Measurements from ENCODE around the gene FIGLA. TPM values are rescaled to one million over a fixed set of nuclear protein-coding genes. Genes with fewer than 3 reads are reported as not detected.

Gene FIGLA
- polyA plus RNA-seq, 12 donors: not detected

DNA sequence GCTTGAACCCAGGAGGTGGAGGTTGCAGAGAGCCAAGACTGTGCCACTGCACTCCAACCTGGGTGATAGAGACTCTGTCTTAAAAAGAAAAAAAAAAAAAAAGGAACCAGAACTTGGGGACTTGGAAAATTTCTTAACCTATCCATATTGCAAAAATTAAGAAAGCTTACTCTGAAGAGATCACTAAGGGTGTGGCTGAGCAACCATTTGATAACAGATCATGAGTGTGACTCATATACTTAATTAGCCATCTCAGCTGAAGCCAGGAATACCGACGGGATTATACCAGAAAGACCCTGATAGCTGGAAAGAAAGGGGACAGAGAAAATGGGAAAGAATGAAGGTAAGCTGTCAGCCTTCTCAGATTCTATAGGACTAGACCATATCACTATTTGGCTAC is 15.3 kb downstream of the FIGLA start:
- no peak for DNase-seq

DNA sequence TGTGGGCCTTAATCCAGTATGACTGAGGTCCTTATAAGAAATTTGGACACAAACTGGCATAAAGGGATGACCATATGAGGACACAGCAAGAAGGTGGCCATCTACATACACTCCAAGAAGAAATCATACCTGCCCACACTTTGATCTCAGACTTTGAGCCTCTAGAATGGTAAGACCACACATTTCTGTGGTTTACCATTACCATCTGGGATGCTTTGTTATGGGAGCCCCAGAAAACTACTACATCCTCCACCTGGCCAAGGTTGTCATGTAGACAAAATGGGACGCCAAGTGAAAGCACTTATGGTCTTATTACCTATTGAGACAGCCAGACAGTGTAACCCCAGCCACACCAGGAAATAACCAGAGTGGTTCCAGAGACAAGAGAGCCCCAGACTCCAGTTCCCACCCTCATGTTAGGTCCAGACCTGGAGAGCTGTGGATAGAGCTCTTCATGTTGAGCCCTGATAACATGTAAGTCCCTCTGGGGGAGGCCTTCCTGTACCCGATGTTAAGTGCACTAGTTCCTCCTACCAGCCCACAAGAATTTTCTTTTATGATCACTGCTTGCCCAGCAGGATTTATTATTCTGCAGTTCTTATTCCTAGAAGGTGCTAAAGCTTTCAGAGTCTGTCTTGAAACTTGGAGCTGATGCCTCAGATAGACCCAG is 17.8 kb downstream of the FIGLA start:
- DNase-seq: no peak

DNA sequence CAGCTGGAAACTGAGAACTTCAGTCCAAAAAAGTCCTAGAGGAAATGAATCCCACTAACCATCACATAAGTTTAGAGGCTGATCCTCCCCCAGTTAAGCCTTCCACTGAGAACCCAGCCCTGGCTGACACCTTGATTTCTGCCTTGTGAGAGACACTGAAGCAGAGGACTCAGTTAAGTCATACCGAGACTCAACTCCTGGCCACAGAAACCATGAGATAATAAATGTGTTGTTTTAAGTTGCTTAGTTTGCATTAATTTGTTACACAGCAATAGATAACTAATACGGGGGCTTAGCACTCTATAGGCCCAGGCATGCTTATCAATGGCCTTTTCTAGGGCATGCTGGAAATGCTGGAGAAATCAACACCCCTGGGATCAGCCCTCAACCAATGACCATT is 19.0 kb downstream of the FIGLA start:
- DNase-seq: no peak

DNA sequence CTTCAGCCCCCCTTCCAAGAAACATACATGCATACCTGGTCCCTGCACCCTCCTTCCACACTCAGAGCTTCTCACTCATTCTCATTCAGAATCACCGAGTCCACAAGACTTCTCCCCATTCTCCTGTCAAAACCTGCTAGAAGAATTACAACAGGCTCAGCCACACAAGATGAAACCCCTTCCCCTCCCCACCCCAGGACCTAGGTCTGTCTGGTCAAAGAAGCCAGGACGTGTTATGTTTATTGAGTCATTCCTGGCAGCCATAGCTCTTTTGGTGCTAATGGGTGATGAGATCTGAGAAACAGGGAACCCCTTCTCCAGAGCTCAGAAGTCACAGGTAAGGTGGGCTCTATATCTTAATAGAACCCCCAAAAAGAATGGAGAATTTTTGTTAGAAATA is 21.0 kb downstream of the FIGLA start:
- DNase-seq: no peak

DNA sequence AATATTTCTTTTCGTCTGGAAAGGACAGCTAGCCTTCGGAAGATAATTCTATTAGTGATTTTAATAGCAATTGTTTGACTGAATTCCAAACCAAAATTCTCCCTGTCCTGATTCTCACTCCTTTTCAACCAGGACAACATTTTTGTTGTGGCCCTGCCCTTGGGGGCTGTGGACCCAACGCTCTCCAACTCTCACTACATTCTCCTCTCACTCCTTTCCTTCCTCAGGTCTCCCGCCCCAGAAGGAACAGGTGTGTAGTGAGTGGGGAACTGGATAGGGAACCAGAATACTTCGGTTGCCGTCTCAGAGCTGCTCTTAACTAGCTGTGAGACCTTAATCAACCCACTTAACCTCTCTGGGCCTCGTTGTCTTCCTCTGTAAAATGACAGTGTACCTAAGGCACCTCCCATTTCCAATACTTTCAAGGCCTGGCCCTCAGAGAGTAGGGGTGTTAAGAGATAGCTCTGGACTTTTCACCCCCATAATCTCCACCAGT is 21.8 kb downstream of the FIGLA start:
- DNase-seq: no peak

DNA sequence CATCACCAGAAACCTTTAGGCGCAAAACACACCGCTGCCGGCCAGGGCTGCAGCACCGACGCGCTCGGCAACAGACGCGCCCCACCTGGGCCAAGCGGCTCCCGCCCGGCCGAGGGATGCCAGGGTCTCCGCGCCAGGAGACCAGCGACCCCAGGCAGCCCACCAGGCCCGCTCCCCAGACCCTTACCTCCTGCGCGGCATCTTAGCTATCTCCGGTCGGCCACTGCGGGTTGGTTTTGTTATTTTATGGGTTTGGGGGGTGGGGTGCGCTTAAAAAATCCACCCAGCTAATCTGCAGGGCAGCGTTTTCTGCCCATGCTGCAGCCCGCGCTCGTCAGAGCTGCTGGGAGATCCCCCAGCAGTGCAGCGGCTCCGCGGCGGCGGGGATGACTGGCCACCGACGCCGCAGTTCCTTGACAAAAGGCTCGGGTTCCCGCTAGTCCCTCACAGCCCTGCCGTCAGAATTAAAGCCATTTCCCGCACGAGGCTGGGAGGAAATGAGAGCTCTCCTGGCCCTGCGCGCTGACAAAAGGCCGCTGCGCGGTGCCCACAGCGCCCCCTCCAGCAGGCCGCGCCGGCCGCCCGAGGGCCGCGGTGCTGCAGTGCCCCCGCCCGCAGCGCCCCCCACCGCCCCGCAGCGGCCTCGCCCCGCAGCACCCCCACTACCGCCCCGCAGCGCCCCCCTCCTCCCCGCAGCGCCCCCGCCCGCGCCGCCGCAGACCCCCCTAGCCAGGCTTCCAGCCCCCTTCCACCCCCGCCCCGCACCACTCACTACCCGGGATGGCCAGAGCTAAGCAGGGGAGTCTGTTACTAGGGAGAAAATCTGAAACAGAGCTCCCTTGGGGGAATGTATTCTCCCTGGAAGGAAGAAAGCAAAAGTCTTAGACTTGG is 22.5 kb downstream of the FIGLA start, which contains the start of gene ADD2:
Gene ADD2, minus strand, starts transcription at position 502 of the 891 bp plus-strand sequence. CDS start 61,792 bp downstream, outside the sequence.
- peak; percentile 39 for DNase-seq

DNA sequence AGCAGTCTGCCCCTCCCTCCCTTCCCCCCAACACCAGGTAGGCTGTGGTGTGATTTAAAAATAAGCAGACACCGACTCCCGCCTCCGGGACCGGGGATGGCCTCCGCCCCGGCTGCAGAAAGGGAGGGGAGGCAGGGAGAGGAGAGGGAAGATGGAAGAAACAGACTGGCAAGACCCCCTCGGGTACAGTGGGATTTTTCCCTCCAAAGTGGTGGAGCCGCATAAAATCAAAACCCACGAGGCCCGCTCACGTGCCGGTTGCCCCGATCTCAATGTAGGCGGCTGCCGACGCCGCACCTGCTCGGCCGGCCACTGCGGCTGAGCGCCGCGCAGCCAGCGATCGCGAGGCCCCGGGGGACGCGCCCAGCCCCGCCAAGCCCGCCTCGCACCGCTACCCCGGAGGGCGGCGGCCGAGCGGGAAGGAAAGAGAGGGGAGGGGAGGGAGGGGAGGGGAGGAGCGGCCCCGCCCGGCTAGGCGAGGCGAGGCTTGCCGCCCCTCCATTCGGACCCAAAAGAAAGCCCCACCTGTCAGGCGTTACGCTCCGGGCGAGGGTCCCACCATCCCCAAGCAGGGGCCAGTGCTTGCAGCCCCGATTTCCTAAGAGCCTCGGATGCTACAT is 23.3 kb downstream of the FIGLA start:
- DNase-seq: no peak

DNA sequence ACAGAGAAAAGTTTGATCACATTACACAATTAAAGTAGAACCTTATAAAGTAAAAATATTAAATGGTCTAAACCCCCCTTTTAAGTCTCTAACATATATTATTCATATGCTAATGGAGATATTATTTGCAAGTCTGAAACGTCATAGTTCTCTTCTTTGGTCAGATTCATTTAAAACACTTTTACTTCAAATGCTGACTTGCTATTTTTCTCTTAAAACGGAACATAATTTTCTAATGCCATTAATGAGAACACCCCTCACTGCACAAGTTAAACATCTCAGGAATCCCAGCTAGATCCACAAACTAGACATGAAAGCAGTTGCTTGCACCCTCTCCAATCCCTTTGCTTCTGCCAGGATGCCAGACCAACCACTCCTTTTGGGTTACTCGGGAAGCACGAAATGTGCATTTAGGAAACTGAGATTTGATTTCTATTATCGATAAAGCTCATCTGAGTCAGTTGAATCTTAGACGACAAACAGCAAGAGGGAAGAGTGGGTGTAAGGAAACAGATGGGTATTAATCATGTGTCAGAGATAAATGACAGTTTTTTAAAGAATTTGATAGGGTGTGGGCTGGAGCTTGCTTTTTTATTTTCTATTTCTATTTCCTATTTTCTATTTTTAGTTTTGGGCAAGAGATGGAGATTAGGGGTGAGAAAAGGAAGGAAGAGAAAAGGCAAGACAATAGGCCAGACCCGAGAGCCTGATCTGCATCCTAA is 23.9 kb downstream of the FIGLA start:
- DNase-seq: no peak

DNA sequence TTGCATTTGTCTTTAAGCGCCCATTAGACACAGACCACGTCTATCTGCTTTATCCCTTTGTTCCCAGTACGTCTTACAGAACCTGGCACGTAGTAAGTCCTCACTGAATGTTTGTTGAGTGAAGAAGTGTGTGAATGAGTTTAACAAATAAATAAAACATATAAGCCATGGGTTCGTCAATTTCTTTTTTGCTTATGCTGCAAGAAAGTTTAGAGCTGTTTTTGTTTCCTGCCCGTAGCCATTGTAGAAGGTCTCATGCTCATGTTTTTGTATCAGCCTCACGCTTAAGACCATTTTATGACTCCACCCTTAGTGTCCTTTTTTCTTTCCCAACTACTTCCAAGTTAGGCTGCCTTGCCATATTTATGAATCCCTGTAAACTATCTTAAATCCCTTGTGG is 24.9 kb downstream of the FIGLA start:
- no peak for DNase-seq

DNA sequence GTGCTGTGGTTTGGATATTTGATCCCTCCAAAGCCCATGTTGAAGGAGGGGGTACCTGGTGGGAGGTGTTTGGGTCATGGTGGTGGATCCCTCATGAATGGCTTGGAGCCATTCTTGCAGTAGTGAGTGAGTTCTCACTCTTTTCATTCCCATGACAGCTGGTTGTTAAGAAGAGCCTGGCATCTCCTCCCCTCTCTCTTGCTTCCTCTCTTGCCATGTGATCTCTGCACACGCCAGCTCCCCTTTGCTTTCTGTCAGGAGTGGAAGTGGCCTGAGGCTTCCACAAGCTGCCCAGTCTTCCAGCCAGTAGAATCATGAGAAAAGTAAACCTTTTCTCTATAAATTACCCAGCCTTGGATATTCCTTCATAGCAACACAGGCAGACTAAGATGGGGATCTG is 31.0 kb downstream of the FIGLA start:
- no peak for DNase-seq

DNA sequence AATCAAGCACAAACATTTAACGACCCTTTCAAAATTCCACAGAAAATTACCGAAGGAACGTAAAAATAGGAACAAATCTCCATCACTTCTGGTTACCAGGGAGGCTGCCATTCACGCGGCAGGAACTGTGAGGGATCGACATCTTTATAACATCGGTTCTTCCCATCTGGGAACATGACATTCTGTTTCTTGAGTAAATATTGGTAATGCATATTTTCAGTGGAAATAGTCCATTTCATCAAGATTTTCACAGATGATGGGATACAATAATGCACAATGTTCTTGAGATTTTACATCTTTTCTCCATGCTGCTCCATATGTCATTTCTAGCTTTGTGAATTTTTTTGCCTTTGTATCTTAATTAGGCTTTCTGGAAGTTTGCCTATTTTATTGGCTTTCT is 32.5 kb downstream of the FIGLA start:
- no peak for DNase-seq

DNA sequence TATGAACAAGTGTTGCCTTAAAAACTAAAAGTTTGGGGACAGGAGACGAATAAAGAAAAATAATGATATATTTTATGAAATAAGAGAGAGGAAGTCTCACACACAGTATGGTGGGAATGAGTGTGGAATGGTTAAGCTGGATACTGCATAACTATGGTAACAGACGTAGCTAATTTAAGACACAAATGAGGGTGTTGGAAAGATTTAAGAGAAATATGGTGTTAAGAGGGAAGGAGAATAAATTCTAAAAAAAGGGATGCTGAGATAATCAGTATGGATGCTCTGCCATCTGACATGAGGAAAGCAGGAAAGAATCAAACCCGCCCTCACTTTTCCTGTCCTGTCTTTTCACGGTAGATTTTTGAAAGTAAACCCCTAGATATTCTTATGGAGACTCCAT is 33.1 kb downstream of the FIGLA start:
- DNase-seq: no peak

DNA sequence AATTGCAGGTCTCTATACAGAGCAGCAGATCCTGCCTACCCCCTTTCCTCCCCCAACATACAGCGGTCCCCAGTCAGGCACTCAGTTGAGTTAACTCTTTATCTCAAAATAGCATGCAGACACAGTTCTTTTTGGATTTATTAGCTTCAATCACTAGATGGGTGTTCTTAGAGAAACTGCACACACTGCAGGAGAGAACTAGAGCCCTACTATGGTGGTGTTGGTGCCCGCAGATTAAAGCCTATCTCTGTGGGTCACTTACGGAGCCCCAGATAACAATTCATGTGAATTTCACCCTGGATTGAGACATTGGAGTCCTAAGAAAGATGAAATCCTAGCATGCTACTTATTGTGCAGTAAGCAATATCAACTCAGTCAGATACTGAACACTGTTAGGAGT is 34.3 kb downstream of the FIGLA start:
- no peak for DNase-seq

DNA sequence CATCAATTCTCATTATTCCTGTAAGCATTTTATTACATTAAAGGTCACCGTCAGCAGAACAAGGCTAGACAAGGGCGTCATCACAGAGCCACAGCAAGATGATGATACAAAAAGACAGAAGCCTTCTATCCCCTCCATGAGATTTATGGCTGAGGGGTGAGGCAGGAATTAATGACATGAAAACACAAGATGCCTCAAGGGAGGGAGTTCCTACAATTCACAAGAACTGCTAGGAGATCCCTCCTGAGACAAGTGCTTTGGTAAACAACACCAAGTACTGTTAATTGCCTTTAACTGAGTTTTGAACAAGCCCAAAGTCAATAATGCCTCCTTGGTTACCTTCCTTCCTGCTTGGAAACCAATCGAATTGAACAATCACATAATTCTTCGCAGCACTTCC is 36.5 kb downstream of the FIGLA start:
- no peak for DNase-seq

DNA sequence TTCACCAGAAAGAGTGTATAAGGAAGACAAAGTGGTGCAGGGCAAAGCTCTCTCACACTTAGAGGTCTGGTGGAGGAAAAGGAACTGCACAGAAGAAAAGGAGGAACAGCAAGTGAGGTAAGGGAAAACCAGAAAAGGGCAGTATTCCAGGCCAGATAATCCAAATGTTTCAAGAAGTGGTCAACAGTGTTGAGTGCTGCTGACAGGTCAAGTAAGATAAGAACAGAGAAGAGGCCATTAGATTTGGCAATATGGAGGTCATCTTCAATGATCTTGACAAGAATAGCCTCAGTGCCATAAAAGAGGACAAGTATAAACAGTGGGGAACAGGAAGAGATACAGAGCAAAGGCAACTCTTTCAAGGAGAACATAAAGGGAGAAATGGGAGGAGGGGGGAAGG is 37.4 kb downstream of the FIGLA start:
- DNase-seq: no peak

DNA sequence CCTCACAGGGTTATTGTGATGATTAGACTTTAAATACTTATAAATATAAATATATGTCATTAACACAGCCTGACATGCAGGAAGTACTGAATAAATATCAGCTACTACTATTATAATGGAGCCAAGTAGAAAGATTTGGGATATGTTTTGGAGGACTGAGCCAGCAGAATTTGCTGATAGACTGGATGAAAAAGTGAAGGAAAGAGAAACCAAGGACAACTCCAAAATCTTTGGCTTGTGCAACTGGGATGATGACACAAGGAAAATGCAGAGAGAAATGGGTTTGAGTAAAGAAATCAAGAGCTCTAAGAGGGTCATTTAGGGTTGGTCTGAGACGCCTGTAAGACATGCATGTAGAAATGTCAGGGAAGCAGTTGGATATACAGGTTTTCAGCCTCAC is 38.0 kb downstream of the FIGLA start:
- no peak for DNase-seq

DNA sequence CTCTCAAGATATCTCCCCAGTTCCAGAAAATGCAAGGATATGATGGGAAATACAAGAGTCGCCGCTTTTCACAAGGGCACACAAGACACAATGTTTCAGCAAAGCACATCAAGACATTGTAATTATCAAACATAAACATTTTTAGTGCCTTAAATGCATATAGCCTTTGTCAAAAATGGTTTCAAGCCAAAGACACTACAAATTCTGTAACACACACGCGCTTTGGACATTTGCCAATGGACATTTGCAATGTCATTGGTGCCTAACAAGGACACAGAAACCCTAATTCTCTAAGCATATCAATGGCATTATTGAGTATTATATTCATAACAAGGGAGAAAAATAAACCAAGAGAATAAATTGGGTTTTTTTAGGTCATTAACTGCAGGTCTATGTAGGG is 38.6 kb downstream of the FIGLA start:
- no peak for DNase-seq

DNA sequence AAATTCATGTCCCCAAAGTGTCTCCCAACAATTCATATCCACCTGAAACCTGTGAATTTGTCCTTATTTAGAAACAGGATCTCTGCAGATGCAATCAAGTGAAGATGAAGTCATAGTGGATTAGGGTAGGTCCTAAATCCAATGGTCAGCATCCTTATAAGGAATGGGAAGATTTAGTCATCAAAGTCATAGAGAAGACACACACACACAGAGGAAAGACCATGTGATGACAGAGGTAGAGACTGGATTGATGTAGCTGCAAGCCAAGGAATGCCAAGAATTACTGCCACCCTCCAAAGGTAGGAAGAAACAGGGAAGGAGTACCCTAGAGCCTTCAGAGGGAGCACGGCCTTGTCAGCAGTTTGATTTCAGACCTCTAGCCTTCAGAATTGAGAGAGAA is 40.1 kb downstream of the FIGLA start:
- DNase-seq: no peak

DNA sequence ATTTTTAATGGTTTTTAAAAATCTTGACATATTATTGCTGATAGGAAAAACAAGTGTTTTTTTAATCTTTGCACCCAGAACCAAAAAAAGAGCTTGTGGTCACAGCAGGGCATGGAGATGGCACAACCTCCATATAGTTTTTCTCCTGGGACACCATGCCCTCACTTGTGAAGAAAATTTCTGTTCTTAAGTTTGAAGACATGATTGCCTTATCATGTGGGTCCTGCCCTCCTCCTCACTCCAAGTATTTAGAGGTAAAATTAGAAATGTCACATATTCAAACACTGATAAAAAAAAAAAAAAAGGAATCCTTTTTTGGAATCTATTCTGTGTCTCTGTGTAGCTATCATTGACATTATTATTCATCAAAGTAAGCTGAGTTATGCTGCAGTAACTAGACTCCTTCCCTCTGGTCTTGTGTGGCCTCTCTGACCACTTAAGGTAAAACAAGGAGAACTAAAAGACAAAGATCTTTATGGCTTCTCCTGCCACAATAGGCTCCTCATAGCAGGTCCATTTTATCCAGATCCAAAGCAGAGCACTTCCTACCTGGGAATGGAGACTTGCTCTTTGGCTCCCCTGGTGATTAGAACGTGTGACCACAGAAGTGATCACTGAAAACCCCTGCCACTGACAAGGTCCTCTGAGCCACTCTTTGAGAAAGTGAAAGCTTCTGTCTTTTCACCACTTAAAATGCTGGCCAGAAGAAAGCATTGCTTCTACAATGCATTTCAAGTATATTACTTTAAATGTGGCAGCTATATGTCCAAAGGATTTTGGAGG is 42.2 kb downstream of the FIGLA start:
- DNase-seq: no peak

DNA sequence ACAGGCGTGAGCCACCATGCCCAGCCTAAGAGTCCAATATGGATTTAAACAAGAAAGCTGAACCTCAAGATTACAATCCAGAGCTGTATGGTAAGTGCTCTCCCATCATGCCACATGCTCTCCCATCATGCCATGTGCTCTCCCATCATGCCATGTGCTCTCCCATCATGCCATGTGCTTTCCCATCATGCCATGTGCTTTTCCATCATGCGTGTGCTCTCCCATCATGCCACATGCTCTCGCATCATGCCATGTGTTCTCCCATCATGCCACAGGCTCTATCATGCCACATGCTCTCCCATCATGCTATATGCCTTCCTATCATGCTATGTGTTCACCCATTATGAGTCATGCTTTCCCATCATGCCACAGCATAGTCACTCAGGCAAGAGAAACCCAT is 43.2 kb downstream of the FIGLA start:
- DNase-seq: no peak

Measured in muscle of arm (tissue), 12 donors.